OCI-LY1 (cell line): ENCODE measurements around the gene NUPR1.

ENCODE experiments used
- H2AFZ ChIP-seq: fragments of 200-600 bp; sonication (generic), shearing (Covaris generic); 2 replicates; pipeline ENCODE4 v1.6.0; 2014; ENCODE audit warnings: antibody characterized with exemption, mild to moderate bottlenecking, low read length
- H3F3A ChIP-seq: fragments of 200-600 bp; sonication (generic), shearing (Covaris generic); 2 replicates; pipeline ENCODE4 v1.6.0; 2014; ENCODE audit warnings: mild to moderate bottlenecking, antibody characterized with exemption, low read length, moderate library complexity; ENCODE audit not compliant: insufficient read depth
- H3K27ac ChIP-seq: fragments of 200-600 bp; sonication (generic); 2 replicates; pipeline ENCODE4 v1.5.1; 2014; ENCODE audit warnings: low read length, mixed run types, mild to moderate bottlenecking, low read depth; ENCODE audit not compliant: poor library complexity, severe bottlenecking
- H3K27me3 ChIP-seq: fragments of 200-600 bp; sonication (generic); 2 replicates; pipeline ENCODE4 v1.6.0; 2014; ENCODE audit warnings: antibody characterized with exemption, mild to moderate bottlenecking, low read length, moderate library complexity; ENCODE audit not compliant: insufficient read depth
- H3K36me3 ChIP-seq: fragments of 200-600 bp; sonication (generic); 2 replicates; pipeline ENCODE4 v1.6.1; 2014; ENCODE audit warnings: mild to moderate bottlenecking, antibody characterized with exemption, low read length, moderate library complexity, mixed read lengths; ENCODE audit not compliant: insufficient read depth
- H3K4me1 ChIP-seq: fragments of 200-600 bp; sonication (generic); 2 replicates; pipeline ENCODE4 v1.5.1; 2014; ENCODE audit warnings: mild to moderate bottlenecking, low read length, moderate library complexity; ENCODE audit not compliant: insufficient read depth, severe bottlenecking
- H3K4me2 ChIP-seq: fragments of 200-600 bp; sonication (generic), shearing (Covaris generic); 2 replicates; pipeline ENCODE4 v1.6.1; 2014; ENCODE audit warnings: low read length
- H3K4me3 ChIP-seq: fragments of 200-600 bp; sonication (generic); 2 replicates; pipeline ENCODE4 v1.5.1; 2014; ENCODE audit warnings: low read length, low read depth, mild to moderate bottlenecking, mixed read lengths; ENCODE audit not compliant: poor library complexity, severe bottlenecking
- H3K79me2 ChIP-seq: fragments of 200-600 bp; shearing (Covaris generic); 2 replicates; pipeline ENCODE4 v1.6.1; 2016; ENCODE audit warnings: mixed run types, low read length, mixed read lengths; ENCODE audit not compliant: insufficient read depth
- H3K9ac ChIP-seq: fragments of 200-600 bp; sonication (generic), shearing (Covaris generic); 2 replicates; pipeline ENCODE4 v1.6.1; 2014; ENCODE audit warnings: mild to moderate bottlenecking, low read length, mixed read lengths
- H3K9me2 ChIP-seq: fragments of 200-600 bp; sonication (generic), shearing (Covaris generic); 2 replicates; pipeline ENCODE4 v1.6.1; 2014; ENCODE audit warnings: low read depth, mild to moderate bottlenecking, low read length, mixed read lengths
- H3K9me3 ChIP-seq: fragments of 200-600 bp; shearing (Covaris generic); 2 replicates; pipeline ENCODE4 v1.6.1; 2014; ENCODE audit warnings: low read length, mixed read lengths
- H4K20me1 ChIP-seq: fragments of 200-600 bp; sonication (generic), shearing (Covaris generic); 2 replicates; pipeline ENCODE4 v1.6.0; 2016; ENCODE audit warnings: mild to moderate bottlenecking, low read length; ENCODE audit not compliant: insufficient read depth
- EZH2 ChIP-seq: fragments of 200-600 bp; sonication (generic), shearing (Covaris generic); IDR thresholded peaks from 2 replicates; pipeline ENCODE4 v1.8.0; 2017; ENCODE audit warnings: borderline replicate concordance, mixed run types, mild to moderate bottlenecking, antibody characterized with exemption, low read length, moderate library complexity, mixed read lengths
- TF ChIP-seq, protein P1 (sequence below): fragments of 200-600 bp; sonication (generic), shearing (Covaris generic); IDR thresholded peaks from 2 replicates; pipeline ENCODE4 v1.5.1; 2017; ENCODE audit warnings: mild to moderate bottlenecking, antibody characterized with exemption, low read length, moderate library complexity, mixed read lengths

The NUPR1 gene

DNA sequence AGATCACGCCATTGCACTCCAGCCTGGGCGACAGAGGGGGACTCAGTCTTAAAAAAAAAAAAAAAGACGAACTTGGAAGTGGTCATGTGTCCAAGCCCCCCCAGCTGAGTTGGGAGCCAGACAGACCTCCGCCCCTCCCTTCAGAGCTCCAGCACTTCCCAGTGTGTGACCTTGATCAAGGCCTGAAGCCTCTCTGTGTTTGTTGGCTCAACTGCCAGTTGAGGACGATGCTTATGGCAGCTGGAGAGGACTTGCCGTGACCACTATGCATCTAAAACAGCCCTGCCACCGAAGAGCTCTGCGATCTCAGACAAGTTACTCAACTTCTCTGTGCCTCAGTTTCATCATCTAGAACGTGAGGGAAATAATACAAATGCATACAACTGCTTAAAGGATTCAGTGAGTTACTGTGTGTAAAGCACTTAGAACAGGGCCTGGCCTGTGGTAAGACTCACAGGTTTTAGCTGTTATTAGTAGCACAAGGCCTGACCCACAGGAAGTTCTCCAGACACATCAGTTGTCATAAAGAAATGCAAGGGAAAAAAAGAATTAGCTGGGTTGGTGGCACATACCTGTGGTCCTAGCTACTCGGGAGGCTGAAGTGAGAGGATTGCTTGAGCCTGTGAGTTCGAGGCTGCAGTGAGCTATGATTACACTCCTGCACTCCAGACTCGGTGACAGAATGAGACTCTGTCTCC, 25.1 kb downstream of the NUPR1 start:
- Histone ChIP-seq H3K27me3 (no peaks in the 10 kb centered on the region), H3K4me2 (no peak overlapping the region), H3K4me1 (no peaks in the 10 kb centered on the region), H3K4me3 (no peak overlapping the region), H3K27ac (no peak overlapping the region), H2AFZ (no peak overlapping the region), H3K9ac (no peak overlapping the region), H3K9me2 (no peaks in the 10 kb centered on the region), H3K36me3 (no peaks in the 10 kb centered on the region), H4K20me1 (no peaks in the 10 kb centered on the region), H3K9me3 (no peaks in the 10 kb centered on the region), H3K79me2 (no peaks in the 10 kb centered on the region), H3F3A (no peaks in the 10 kb centered on the region)
- TF ChIP-seq, protein P1, sequence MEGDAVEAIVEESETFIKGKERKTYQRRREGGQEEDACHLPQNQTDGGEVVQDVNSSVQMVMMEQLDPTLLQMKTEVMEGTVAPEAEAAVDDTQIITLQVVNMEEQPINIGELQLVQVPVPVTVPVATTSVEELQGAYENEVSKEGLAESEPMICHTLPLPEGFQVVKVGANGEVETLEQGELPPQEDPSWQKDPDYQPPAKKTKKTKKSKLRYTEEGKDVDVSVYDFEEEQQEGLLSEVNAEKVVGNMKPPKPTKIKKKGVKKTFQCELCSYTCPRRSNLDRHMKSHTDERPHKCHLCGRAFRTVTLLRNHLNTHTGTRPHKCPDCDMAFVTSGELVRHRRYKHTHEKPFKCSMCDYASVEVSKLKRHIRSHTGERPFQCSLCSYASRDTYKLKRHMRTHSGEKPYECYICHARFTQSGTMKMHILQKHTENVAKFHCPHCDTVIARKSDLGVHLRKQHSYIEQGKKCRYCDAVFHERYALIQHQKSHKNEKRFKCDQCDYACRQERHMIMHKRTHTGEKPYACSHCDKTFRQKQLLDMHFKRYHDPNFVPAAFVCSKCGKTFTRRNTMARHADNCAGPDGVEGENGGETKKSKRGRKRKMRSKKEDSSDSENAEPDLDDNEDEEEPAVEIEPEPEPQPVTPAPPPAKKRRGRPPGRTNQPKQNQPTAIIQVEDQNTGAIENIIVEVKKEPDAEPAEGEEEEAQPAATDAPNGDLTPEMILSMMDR: no peak
- no peak for TF ChIP-seq EZH2

DNA sequence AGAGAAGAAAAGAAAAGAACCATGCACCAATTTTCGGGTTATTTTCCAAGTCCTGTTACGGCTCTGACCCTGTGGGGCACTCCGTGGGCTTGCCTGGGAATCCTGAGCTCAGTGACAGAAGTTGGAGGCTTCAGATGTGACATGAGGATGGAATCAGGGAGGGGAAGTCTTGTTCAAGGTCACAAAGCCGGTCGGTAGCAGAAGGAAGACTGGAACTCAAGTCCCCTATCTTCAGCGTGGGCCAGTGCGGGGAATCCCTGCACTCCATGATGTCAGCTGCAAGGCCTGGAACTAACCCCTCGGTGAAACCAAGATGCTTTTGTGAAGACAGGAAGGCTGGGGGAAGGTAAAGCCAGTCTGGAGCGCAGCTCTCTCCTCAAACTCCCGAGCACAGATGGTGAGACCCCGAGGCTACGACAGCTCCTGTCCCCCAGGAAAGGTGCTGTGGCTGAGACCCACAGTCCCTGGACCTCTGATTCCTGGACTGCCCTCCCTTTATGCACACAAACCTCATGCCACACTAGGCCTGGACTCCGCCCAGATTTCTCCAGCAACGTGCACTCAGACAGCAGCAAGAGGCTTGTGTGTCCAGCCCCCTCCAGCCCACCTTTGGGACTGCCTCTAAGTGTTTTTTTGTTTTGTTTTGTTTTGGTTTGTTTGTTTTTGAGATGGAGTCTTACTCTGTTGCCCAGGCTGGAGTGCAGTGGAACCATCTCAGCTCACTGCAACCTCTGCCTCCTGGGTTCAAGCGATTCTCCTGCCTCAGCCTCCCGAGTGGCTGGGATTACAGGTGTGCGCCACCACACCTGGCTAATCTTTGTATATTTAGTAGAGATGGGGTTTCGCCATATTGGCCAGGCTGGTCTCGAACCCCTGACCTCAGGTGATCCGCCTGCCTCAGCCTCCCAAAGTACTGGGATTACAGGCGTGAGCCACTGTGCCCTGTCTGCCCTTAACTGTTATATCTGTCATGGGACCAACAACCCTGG, 26.7 kb downstream of the NUPR1 start:
- Histone ChIP-seq H2AFZ (no peak overlapping the region), H3K4me1 (no peaks in the 10 kb centered on the region), H3K27me3 (no peaks in the 10 kb centered on the region), H3K4me2 (no peak overlapping the region), H3F3A (no peaks in the 10 kb centered on the region), H3K9me3 (no peaks in the 10 kb centered on the region), H3K9me2 (no peaks in the 10 kb centered on the region), H4K20me1 (no peaks in the 10 kb centered on the region), H3K79me2 (no peaks in the 10 kb centered on the region), H3K9ac (no peak overlapping the region), H3K4me3 (no peak overlapping the region), H3K27ac (no peak overlapping the region), H3K36me3 (no peaks in the 10 kb centered on the region)
- TF ChIP-seq, protein P1: no peak
- TF ChIP-seq EZH2: no peak

DNA sequence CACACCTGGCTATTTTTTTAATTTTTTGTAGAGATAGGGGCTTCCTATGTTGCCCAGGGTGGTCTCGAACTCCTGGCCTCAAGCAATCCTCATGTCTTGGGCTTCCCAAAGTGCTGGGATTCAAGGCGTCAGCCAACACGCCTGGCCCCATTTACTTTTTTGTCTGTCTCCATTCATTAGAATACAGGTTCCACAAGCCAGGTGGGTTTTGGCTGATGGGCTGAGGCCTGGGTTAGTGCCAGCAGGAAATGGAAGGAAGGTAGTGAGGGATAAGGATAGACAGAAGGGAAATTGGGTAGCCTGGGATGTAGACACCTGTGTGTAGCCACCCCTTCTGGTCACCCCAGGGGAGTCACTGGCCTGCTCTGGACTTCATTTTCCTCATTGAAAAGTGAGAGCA, 27.7 kb downstream of the NUPR1 start:
- H4K20me1 ChIP-seq: no peaks in the 10 kb centered on the region
- H3K9ac ChIP-seq: no peak overlapping the region
- H3K4me3 ChIP-seq: no peak overlapping the region
- no peak overlapping the region for H3K27ac ChIP-seq
- H3K4me1 ChIP-seq: no peaks in the 10 kb centered on the region
- no peak overlapping the region for H2AFZ ChIP-seq
- no peaks in the 10 kb centered on the region for H3K9me3 ChIP-seq
- H3K4me2 ChIP-seq: no peak overlapping the region
- no peaks in the 10 kb centered on the region for H3F3A ChIP-seq
- no peaks in the 10 kb centered on the region for H3K79me2 ChIP-seq
- no peaks in the 10 kb centered on the region for H3K27me3 ChIP-seq
- no peaks in the 10 kb centered on the region for H3K9me2 ChIP-seq
- TF ChIP-seq, protein P1: no peak
- TF ChIP-seq EZH2: no peak
- no peaks in the 10 kb centered on the region for H3K36me3 ChIP-seq
